T1000 (cell line): ENCODE data around the gene UACA.
"Not testable (repeated sequence)": the region's sequence is repeated elsewhere in the genome, so short reads cannot be mapped to it uniquely, and the experiment has no call there.

ENCODE experiments used
- DNase-seq: peaks from one replicate; lab custom pipeline; 2025; ENCODE audit warnings: mixed read lengths; lab: John Stamatoyannopoulos, UW

UACA gene

DNA sequence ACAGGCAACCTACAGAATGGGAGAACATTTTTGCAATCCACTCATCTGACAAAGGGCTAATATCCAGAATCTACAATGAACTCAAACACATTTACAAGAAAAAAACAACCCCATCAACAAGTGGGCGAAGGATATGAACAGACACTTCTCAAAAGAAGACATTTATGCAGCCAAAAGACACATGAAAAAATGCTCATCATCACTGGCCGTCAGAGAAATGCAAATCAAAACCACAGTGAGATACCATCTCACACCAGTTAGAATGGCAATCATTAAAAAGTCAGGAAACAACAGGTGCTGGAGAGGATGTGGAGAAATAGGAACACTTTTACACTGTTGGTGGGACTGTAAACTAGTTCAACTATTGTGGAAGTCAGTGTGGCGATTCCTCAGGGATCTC lies 100.3 kb downstream of the UACA start:
- not testable (repeated sequence) for DNase-seq

DNA sequence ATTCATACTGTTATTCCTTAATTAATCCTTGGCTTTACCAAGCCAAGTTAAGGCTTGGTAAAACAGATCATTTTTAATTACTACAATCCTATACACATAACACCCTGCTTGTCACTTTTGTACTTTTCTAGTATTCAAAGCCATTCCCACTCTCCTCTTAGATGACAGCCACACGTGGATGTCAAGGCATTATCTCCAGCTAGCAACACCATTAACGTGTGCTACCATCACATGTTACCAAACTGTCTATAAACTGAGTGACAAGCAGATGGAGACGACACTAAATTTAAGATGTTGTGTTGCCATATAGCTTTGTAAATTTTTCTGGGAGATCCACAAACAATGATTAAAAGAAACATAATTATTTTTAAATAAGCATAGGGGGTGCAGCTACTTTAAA lies 103.7 kb downstream of the UACA start:
- no peak for DNase-seq

GRCh38 chr15:70658641-70659040 lies 104.7 kb downstream of the UACA start:
- no peak for DNase-seq

DNA sequence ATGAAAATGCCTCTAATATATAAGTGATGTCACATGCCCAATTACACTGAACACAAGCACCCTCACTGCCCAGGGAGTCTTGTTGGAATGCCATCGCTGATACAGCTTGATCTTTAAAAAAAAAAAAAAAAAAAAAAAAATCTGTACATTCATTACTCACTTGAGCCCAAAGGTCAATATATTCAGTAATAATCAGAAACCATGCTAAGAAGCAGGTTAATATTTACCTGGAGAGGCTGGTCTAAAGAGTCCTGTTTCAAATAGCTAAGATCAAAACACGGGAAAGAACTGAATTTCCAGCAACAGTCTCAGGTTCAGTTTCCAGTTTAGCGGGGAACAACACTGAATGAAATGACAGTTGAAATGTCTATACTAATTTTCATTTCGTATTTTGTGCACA lies 109.9 kb downstream of the UACA start:
- no peak for DNase-seq

GRCh38 chr15:70652341-70652740 lies 111.0 kb downstream of the UACA start:
- no peak for DNase-seq

DNA sequence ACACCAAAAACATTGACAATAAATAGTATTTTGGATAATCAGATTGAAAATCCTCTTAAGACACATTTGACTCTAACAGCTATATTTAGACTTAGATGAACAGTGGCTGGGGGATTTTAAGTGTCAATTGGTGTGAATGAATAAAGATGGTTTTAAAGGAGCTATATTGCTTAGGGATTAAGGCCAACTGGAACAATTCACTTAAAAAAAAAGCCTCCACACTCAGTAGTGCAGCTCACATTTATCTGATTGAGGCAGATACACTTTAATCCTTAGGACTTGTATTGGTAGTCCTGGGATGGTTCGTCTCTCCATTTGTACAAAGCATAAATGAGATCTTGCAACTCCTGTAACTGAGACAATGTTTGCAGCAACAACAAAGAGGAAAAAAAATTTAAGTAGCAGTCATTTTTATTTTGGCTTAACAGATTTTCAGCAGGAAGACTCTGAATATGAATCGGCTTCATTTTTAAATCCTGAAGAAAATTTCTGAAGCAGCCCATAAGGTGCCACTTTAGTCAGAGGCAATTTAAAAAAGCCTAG lies 112.0 kb downstream of the UACA start:
- DNase-seq = no peak

GRCh38 chr15:70650567-70651302 lies 112.6 kb downstream of the UACA start:
- no peak for DNase-seq

- no peak for DNase-seq
These were observed 116.0 kb downstream of the UACA start for GRCh38 chr15:70647396-70647795.

DNA sequence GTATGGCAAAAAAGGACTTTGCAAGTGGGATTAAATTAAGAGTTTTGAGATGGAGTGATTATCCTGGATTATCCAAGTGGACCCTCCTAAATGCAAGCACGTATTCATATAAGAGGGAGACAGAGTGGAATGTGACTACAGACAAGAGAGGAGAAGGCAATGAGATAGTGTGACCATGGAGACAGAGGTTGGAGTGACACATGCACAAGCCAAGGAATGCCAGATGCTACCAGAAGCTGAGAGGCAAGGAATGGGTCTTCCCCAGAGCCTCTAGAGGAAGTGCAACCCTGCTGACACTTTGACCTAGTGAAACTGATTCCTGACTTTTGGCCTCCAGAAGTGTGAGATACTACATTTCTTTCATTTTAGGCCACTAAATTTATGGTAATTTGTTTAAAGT lies 117.2 kb downstream of the UACA start:
- DNase-seq = no peak

- no peak for DNase-seq
These were observed 119.6 kb downstream of the UACA start for GRCh38 chr15:70643783-70644125.

DNA sequence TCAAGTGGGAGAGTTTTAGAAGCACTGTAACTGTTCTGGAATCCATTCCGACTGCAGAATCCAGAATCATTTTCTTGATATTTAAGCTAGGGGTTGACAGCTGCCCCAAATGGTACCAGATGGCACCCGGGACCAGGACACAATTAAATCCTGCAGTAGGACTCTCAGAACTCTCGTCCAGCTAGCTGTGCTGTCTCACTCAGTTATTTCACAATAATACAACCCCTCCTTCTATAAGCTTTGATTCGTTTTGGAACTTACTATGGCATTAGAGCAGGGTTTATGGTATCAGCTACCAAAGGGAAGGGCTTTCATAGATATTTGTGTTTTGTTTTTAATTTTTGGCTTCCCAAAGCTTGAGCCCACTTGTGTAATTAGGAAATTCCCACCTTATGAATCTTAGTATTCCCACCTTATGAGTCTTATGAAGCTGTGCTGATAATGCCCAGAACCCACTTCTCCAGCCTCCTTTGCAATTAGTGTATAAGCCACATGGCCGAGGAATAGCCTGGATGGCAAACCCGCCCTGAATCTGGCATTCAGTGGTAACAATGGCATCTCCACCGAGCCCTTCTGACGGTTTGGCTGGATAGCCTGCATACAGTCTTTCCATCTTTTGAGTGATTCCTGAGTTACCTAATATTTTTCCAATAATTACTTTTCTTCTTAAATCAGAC lies 120.1 kb downstream of the UACA start:
- DNase-seq = no peak

GRCh38 chr15:70636540-70637165 lies 126.7 kb downstream of the UACA start:
- no peak for DNase-seq

DNA sequence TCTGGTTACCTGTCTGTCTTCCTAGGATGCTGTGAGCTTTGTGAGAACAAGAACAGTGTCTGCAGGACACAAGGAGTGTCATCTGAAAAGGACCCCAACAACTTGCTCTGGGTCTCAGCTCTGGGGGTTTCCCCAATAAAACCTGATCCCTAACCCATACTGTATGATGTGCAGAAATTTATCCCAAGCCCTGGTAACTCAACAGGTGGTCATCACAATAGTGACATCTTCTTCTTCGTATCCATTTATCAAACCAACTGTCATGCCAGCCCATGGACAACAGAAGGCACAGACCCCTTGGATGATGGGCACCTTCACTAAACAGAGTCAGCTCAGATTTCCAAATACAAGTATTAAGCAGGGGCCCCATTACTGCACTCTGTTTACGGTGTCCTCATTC lies 127.5 kb downstream of the UACA start:
- DNase-seq = no peak

DNA sequence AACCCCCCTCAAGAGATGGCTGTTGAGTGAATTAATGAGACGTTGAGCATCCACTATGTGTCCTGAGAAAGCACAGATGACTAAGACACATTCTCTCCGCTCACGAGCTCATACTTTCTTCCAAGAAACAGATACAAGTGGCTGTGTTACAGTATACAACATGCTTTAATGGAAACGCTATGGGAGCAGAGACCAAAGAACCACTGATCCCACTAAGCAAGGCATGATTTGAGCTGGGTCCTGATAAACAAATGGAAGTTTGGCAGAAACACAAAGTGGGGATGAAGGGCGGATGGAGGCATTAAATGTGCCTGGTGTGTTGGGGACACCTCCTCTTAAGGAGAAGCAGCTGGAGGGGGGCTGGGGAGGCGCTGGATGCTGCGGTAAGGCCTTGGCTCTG lies 129.4 kb downstream of the UACA start:
- DNase-seq = no peak

DNA sequence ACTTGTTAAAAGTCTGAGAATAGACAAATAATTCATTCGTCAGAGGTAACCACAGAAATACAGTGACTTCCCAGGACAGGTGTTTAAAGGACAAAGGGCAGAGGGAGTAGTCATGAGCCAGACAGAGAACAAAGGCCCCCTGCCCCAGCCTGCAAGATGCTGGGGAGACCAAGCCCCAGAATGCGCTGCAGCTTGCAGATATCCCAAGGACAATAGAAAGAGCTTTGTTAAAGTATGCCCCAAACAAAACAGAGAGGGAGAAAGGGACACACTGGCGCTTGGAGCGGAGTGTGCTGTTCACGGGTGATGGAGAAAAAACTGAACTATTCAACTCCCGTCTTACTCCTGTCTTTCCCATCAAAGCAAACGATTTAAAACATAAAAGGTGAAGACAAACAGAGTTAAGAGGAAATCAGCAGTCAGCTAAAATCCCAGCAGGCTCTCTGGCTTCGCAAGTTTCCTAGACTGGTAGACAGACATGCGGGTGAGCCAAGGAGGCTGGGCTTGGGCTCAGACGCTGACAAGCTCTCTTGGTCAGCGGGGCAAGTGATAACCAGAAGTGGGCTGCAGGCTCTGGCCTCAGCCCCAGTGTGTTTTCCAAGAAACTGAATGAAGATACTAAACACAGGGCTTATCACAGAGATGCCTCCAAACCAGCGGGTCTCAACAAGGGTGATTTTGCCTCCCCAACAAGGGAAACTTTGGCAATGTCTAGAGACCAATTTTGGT lies 130.1 kb downstream of the UACA start:
- DNase-seq = no peak

GRCh38 chr15:70632491-70633102 lies 130.8 kb downstream of the UACA start:
- DNase-seq = no peak

GRCh38 chr15:70632079-70632478 lies 131.3 kb downstream of the UACA start:
- no peak for DNase-seq

GRCh38 chr15:70629735-70630273 lies 133.6 kb downstream of the UACA start:
- DNase-seq = no peak

DNA sequence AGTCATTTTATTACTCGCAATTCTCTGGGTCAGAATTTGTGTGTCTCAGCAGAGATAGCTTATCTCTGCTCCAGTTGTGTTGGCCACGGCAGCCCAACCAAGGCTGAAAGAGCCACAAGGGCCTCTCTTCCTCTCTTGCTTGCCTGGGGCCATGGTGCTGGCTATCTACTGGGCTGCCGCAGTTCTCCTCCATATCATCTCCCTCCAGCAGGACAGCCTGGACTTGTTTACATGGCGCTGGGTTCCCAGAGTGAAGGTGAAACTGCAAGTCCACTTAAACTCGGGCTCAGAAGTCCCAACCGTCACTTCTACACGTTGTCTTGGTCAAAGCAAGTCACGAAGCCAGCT lies 134.8 kb downstream of the UACA start:
- DNase-seq = no peak

DNA sequence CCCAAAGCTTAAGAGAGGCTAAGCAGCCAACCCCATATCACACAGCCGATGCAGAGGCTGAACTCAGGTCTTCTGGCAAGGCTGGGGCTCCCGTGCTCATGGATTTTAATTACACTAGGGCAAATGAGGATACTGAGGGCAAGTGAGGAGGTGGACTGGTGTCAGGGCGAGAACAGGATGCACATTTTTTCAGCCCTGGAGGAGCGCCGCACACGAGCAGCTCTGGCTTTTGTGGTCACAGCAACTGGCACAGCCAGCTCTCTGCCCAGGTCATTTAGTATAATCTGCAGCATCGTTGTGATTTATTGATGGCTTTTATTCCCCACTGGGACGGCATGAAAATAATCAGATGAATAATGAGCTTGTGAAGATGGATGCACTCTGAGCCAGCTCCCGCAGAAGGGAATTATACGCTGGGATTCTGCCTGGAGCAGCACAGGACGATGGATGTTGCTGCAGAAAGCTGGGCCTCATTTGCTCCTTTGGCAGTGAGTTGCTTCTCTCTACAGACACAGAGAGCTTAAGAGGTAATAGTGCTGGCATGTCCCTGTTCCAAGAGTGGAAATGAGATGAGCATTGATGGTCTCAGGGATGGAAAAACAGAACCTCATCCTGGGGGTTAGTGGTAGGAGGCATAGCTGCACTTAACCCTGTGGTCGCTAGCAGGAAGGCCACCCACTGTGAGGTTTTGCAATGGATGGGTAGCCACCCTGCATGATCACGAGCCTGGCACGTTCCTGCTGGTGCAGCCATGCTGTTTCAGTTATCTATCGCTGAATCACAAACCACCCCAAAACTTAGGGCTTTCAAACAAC lies 135.4 kb downstream of the UACA start:
- DNase-seq = peak; percentile 40

DNA sequence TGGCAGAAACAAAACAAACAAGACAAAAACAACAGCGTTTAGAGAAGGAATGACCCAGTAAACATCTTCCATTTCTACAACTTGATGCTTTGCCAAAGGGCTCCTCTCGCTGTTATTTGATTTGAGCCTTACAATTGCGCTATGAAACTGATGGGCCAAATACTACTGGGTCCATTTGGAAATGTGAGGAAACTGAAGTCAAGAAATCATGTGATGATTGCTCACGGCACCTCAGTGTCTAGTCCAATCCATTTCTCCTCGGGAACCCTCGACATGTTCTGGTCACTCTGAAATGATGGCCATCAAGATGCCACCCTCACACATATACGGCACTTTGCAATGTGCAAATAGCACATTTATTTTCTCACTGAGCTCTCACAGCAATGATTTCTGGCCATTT lies 136.0 kb downstream of the UACA start:
- DNase-seq = no peak
